GM13977 (cell line): Measurements from ENCODE around the gene NUP107.

Experiments
- DNase-seq: peaks from one replicate; pipeline ENCODE4 v3.0.0; 2012; ENCODE audit warnings: low spot score
- in situ Hi-C: fragments of 300-500 bp; cut with MboI; formaldehyde crosslinking; loops from one replicate; pipeline ENCODE4 v1.12.0; 2022; ENCODE audit warnings: low sequenced_read_pairs, low pct_unique_long_range_greater_than_20kb, mixed read lengths, inconsistent platforms; ENCODE audit not compliant: unreplicated experiment
- TF ChIP-seq, protein P1 (sequence below): IDR thresholded peaks from 2 replicates; pipeline ENCODE4 v1.5.1; 2012; ENCODE audit warnings: mild to moderate bottlenecking, control low read depth; ENCODE audit not compliant: insufficient read depth; ENCODE audit errors: extremely low read depth, missing control alignments

NUP107 gene

DNA sequence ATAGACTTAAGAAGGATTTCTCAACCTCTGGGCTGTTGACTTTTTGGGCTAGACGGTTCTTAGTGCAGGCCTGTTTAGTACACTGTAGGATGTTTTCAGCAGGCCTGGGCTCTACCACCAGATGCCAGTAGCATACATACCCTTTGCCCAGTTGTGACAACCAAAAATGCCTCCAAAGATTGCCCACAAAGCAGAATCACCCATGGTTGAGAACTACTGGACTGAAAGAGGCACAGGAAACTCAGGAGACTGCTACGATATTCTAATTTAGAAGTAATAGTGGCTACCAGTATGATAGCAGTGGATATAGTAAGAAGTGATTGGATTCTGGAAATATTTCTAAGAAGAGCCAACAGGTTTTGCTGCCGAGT, 74.6 kb downstream of the NUP107 start:
- no peak for DNase-seq
- in situ Hi-C loops, result no loop called here
- TF ChIP-seq, protein P1, sequence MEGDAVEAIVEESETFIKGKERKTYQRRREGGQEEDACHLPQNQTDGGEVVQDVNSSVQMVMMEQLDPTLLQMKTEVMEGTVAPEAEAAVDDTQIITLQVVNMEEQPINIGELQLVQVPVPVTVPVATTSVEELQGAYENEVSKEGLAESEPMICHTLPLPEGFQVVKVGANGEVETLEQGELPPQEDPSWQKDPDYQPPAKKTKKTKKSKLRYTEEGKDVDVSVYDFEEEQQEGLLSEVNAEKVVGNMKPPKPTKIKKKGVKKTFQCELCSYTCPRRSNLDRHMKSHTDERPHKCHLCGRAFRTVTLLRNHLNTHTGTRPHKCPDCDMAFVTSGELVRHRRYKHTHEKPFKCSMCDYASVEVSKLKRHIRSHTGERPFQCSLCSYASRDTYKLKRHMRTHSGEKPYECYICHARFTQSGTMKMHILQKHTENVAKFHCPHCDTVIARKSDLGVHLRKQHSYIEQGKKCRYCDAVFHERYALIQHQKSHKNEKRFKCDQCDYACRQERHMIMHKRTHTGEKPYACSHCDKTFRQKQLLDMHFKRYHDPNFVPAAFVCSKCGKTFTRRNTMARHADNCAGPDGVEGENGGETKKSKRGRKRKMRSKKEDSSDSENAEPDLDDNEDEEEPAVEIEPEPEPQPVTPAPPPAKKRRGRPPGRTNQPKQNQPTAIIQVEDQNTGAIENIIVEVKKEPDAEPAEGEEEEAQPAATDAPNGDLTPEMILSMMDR, result no peak

DNA sequence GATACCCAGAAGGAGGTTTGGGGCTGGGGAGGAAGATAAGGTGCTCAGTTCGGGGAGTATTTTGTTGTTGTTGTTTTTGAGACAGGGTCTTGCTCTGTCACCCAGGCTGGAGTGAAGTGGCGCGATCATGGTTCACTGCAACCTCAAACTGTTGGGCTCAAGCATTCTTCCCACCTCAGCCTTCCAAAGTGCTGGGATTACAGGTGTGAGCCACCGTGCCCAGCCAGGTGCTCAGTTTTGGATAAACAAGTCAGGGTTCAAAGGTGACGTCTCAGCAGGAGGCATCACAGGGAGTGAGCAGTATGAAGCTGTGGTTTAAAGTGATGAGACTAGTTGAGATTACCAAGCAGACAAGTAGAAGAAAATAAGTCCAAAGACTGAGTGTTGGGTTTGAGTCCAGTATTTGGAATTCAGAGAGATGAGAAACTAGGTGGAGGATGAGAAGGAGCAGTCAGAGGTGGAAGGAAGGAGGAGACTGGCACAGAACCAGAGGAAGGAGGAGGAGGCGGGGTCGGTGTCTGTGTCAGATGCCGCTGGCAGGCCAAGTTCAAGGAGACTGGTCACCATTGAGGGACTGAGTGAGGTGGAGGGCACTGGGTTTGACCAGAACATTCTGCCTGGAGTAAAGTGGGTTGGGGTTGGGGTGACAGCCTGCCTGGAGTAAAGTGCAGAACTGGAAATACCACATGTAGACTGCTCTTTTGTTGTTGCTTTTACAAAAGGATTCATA, 75.3 kb downstream of the NUP107 start:
- TF ChIP-seq, protein P1, result no peak
- DNase-seq, result no peak
- in situ Hi-C loops, result no loop called here

DNA sequence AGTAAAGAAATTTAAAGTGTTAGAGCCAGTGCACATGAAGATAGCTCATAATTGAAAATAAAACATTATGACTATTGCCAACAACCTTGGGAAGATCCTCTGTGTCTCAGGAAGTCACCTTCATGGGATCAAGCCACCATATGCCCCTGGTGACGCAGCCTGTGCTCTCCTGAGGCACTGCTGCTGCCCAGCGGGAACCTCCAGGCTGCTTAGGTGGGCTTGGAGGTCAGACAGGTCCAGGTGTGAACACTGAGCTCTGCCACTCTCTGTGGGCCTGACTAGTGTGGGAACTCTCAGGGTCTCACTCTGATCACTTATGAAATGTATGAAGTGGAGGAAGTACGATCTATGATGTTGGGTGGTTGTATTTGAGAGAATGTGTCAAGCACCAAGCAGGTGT, 75.9 kb downstream of the NUP107 start:
- TF ChIP-seq, protein P1, result no peak
- DNase-seq, result no peak
- in situ Hi-C loops, result no loop called here

DNA sequence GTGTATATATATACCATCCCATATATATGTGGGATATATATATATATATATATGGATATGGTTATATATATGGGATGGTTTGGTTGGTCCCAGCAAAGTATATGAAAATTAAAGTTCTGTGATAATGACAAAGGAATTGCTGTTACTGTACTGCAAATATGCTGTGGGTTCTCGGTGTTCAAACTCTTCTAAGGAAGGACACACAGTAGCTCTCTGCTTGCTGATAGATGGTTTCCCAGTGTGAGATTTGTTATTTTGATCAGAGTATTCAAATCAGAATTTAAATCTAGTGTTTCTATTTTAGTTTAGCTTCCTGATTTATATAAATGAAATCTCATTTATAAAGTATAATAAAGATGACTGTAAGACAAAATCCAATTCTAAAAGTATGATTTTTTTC, 78.9 kb downstream of the NUP107 start:
- TF ChIP-seq, protein P1, result no peak
- in situ Hi-C loops, result no loop called here
- DNase-seq, result no peak

DNA sequence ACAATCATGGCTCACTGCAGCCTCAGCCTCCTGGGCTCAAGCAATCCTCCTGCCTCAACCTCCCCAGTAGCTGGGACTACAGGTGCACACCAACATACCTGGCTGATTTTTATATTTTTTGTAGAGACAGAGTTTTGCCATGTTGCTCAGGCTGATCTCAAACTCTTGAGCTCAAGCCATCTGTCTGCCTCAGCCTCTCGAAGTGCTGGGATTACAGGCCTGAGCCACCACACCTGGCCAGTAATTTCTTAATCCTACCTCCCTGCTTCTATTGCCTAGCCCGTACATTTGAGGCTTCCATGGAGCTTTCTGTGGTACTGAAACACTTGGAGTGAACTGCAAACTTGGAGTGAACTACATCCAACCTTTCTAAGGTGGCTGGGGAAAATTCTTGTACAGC, 79.9 kb downstream of the NUP107 start:
- DNase-seq, result no peak
- in situ Hi-C loops, result no loop called here
- TF ChIP-seq, protein P1, result no peak

DNA sequence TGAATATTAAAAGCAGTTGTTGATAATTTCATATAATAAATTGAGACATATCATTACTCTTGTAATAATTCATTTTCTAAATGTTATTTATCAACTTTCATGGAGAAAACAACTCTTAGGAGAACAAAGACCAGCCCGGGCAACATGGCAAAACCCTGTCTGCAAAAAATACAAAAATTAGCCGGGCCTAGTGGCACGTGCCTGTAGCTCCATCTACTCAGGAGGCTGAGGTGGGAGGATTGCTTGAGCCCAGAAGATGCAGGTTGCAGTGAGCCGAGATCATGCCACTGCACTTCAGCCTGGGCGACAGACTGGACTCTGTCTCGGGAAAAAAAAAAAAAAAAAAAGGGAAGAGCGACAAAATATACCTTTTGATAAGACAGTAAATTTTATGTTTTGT, 80.4 kb downstream of the NUP107 start:
- no peak for DNase-seq
- in situ Hi-C loops, result no loop called here
- TF ChIP-seq, protein P1, result no peak
